ENCODE data around the gene ERH. TPM values are rescaled to one million over a fixed set of nuclear protein-coding genes. Genes with fewer than 3 reads are reported as not detected.

ERH gene
- polyA plus RNA-seq (2011; rRNA removed), result 110 and 164 TPM in 2 replicates
- polyA minus RNA-seq (2011; rRNA and poly(A)+ RNA removed), result 115 and 148 TPM in 2 replicates

- TF ChIP-seq CTCF (IDR thresholded peaks at IDR 0.05; ENCODE audit: low read depth, low read length), result no peak
- CTCF ChIA-PET, result interaction anchor here (0.6 to 2.1 kb wide), 5 partner anchors 35 to 1607 kb away, joined by 3 to 12 read pairs (median 5); no protein-coding TSS in a partner anchor
- Histone ChIP-seq H3K4me3 (ENCODE audit: low read depth, low read length) (peak within 1 kb of the TSS; percentile 94), H3K27ac (ENCODE audit: low read depth, low read length) (peak within 1 kb of the TSS; percentile 85), H3K9me3 (ENCODE audit: control insufficient read depth, insufficient read depth, low read length) (peaks cover 3% of the 10 kb centered on the region), H3K27me3 (ENCODE audit: control insufficient read depth, insufficient read depth, low read length) (no peaks in the 10 kb centered on the region)
- POLR2A ChIA-PET, result interaction anchor here (0.5 to 1.1 kb wide), 12 partner anchors 13 to 255 kb away, joined by 3 to 9 read pairs (median 4); partner anchors contain the start of gene EXD2
- peak; percentile 90 for DNase-seq (ENCODE audit: low read depth, low spot score)
Measured at GRCh38 chr14:69398053-69398817, at the start of gene ERH, which contains the start of gene SLC39A9. ERH (minus strand) TSS chr14:69398299; CDS start chr14:69398233, 66 bp downstream. SLC39A9 (plus strand) TSS chr14:69398692; CDS start chr14:69399370, 678 bp downstream.

GRCh38 chr14:69443296-69443805, 45.3 kb upstream of the ERH start:
- peaks cover 3% of the 10 kb centered on the region; the same call in 1 of the 2 replicates for H3K9me3 ChIP-seq (ENCODE audit: control insufficient read depth, insufficient read depth, low read length)
- H3K4me3 ChIP-seq (ENCODE audit: low read depth, low read length), result no peak overlapping the region
- no peak for TF ChIP-seq CTCF (IDR thresholded peaks at IDR 0.05; ENCODE audit: low read depth, low read length)
- H3K27ac ChIP-seq (ENCODE audit: low read depth, low read length), result no peak overlapping the region
- DNase-seq (ENCODE audit: low read depth, low spot score), result no peak
- CTCF ChIA-PET, result interaction anchor here (1.3 to 2.1 kb wide), 3 partner anchors 17 to 200 kb away, joined by 4 to 6 read pairs (median 5); no protein-coding TSS in a partner anchor
- no peaks in the 10 kb centered on the region for H3K27me3 ChIP-seq (ENCODE audit: control insufficient read depth, insufficient read depth, low read length)
- POLR2A ChIA-PET, result interaction anchor here (0.6 kb wide), 1 partner anchor 233 kb away, joined by 6 read pairs; no protein-coding TSS in a partner anchor

- H3K9me3 ChIP-seq (ENCODE audit: control insufficient read depth, insufficient read depth, low read length), result no peaks in the 10 kb centered on the region
- ChIA-PET POLR2A (no interaction called here), CTCF (interaction anchor here (0.8 to 2.1 kb wide), 3 partner anchors 18 to 199 kb away, joined by 3 to 6 read pairs (median 4); no protein-coding TSS in a partner anchor)
- H3K27me3 ChIP-seq (ENCODE audit: control insufficient read depth, insufficient read depth, low read length), result no peaks in the 10 kb centered on the region
- DNase-seq (ENCODE audit: low read depth, low spot score), result no peak
- no peak overlapping the region for H3K4me3 ChIP-seq (ENCODE audit: low read depth, low read length)
- TF ChIP-seq CTCF (IDR thresholded peaks at IDR 0.05; ENCODE audit: low read depth, low read length), result no peak
- no peak overlapping the region for H3K27ac ChIP-seq (ENCODE audit: low read depth, low read length)
Measured at GRCh38 chr14:69441948-69442347, 43.8 kb upstream of the ERH start.

GRCh38 chr14:69439521-69440270, 41.6 kb upstream of the ERH start:
- no peak for TF ChIP-seq CTCF (IDR thresholded peaks at IDR 0.05; ENCODE audit: low read depth, low read length)
- DNase-seq (ENCODE audit: low read depth, low spot score), result no peak
- POLR2A ChIA-PET, result no interaction called here
- CTCF ChIA-PET, result interaction anchor here (0.8 kb wide), 1 partner anchor 310 kb away, joined by 3 read pairs; no protein-coding TSS in a partner anchor
- Histone ChIP-seq H3K27me3 (ENCODE audit: control insufficient read depth, insufficient read depth, low read length) (no peaks in the 10 kb centered on the region), H3K27ac (ENCODE audit: low read depth, low read length) (no peak overlapping the region), H3K9me3 (ENCODE audit: control insufficient read depth, insufficient read depth, low read length) (no peaks in the 10 kb centered on the region), H3K4me3 (ENCODE audit: low read depth, low read length) (no peak overlapping the region)

Measured in AG04450 (cell line).